NAMALWA (cell line): ENCODE data around the gene DHRS1.
A peak's percentile ranks its signal among the peaks of the same experiment; 100 is the strongest.

ENCODE experiments used
- DNase-seq: peaks from one replicate; pipeline ENCODE4 v3.0.0-alpha.2; 2015; ENCODE audit warnings: low spot score

The DHRS1 gene

GRCh38 chr14:24282736-24283135 is 16.8 kb downstream of the DHRS1 start:
- DNase-seq = no peak

- DNase-seq = no peak
These were observed 17.9 kb downstream of the DHRS1 start for GRCh38 chr14:24281636-24282035.

- no peak for DNase-seq
These were observed 18.7 kb downstream of the DHRS1 start for GRCh38 chr14:24280797-24281460.

DNA sequence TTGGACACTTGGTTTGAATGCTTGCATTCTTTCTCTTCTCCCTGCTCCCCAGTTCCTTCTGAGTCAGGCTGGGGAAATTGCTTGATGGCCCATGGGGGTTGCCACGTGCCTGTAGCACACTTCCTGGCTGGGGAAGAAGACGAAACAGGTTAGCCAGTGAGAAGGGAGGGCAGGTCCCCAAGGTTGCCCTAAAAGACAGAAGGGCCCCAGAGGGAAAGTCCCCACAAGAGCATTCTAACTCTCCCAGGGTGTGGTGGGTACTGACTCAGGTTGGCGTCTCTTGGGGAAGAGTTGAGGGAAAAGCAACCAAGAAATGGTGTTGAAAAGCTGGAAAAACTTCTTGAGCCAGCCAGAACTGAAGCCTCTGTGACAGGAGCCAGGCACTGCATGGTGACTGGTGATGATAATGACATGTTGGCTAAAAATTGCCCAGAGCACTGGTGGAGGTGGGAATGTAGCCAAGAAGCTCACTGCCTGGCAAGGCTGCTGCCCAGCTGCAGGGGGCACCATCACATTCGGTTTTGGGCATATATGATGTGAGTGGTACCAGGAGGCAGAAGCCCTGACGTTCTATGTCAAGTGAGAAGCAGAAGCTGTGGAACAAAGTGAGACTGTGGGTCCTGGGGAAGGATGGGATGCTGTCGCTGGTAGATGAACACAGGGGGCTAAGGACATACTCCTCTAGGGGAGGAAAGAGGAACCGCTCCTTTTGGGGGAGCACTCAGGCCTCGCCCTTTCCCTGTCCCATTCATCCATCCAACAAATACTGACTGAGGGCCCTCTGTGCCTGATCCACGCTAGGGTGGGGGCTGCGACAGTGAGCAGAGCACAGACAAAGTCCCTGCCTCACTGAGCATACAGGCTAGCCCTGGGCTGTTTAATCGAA is 20.0 kb downstream of the DHRS1 start:
- peak; percentile 32 for DNase-seq

DNA sequence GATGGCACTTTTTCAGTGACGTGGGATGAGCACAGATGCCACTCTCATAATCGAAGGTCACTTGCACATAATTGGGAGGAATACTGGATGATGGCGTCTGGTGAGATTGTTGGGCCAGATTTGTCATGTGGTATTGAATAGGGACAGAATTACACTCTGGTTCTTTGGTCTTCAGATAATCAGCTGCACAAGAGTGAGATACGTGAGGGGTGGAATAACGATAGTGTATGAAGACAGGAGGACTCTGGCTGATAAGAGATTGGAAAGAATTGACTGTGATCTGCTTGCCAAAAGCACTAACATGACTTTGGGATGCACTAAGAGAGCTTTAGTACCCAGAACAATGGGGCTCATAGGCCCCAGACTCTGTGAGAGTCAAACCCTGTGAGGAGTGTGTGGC is 21.2 kb downstream of the DHRS1 start:
- DNase-seq = no peak

GRCh38 chr14:24277606-24278321 is 21.8 kb downstream of the DHRS1 start:
- DNase-seq = no peak

GRCh38 chr14:24277071-24277470 is 22.5 kb downstream of the DHRS1 start:
- DNase-seq = no peak

DNA sequence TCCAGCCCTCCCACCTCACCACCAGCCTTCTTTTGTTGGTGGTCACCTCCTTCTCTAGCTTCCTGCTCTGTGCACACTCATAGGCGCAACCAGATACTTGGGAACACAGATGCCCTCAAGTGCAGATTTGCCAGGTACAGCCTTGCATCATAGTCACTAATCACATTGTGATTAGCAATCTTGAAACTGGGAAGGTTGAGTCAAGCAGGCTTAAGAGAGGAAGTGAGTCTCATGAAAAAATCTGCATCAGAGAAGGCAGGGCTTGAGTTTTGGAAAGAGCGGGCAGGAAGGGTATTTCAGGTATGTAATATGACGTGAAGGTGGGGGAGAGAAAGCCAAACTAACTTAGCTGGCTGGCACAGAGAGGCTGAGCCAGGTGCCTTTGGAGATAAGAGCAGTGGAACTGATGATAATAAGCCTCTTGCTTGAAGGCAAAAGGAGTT is 25.5 kb downstream of the DHRS1 start:
- DNase-seq = peak; percentile 19

DNA sequence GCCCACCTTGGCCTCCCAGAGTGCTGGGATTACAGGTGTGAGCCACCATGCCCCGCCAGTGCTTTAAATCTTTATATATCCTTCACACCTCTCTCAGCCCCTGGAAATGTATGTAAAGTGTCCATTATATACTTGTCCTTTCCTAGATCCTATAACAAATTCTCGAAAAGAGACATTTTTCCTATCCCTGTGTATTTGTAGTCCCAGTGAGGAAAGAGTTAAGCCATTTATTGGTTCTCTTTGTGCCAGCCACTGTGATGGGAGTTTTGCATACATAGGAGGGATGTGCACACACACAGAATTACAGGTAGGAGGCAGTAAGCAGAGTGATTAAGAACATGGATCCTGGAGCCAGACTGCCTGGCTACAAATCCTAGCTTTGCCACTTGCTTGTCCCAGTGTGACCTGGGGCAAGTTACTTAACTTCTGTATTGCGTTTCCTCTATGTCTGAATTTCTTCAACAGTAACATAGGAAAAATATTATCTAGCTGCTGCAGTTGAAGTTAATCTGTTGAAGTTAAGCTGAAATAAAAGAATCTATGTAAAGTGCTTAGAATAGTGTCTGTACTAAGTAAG is 26.1 kb downstream of the DHRS1 start:
- peak; percentile 20 for DNase-seq

- DNase-seq = no peak
These were observed 27.1 kb downstream of the DHRS1 start for GRCh38 chr14:24272467-24272866.

GRCh38 chr14:24271834-24272263 is 27.7 kb downstream of the DHRS1 start:
- DNase-seq = no peak

- peak; percentile 93 for DNase-seq
These were observed 28.3 kb downstream of the DHRS1 start, which contains the start of gene RABGGTA for GRCh38 chr14:24271134-24271833. Gene RABGGTA (minus strand): TSS chr14:24271597. CDS start chr14:24271115, 482 bp downstream.

GRCh38 chr14:24270537-24271133 is 28.9 kb downstream of the DHRS1 start:
- DNase-seq = no peak

DNA sequence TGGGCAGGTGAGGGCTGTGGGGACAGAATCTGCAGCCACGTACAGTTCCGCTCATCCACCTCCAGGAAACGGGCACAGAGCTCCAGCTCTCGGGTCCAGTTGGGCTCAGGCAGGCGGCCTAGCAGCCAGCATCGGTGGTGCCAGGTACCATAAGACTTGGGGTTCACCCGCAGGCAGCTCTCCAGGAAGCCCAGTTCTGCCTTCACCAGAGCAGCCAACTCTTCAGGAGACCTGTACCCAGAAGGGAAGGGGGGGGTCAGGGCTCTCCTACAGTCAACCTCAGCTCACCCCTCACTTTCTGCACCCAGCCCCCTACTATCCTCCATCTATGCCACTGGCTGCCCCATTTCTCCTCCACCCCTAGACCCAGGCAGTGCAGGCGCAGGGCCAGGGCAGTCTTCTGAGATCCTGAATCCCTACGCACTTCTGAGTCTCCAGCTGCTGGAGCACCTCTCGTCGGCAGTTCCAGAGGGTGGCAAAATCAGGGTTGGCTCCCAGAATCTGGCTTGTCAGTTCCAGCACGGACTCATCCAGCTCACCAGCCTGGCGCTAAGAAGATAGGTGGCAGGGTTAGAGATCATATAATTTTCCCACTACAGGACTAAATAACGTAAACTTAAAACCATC is 29.6 kb downstream of the DHRS1 start:
- no peak for DNase-seq

DNA sequence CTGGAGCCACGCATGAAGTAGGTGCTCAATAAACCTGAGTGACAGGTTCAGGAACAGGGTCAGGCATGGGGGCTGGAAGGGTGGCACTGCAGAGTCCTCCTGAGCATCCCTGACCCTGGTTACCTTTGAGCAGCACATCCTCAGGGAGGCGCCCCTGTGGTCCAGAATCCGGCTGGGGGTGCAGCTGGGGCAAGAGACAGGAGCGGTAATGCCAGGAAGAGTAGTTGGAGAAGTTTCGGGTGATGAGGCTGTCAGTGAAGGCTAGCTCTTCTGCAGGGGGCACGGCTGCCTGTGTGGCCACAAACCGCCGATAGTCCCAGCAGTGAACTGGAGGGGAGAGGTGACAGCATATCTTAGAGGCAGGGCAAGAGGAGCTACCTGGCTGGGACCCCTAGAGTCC is 30.2 kb downstream of the DHRS1 start:
- no peak for DNase-seq

DNA sequence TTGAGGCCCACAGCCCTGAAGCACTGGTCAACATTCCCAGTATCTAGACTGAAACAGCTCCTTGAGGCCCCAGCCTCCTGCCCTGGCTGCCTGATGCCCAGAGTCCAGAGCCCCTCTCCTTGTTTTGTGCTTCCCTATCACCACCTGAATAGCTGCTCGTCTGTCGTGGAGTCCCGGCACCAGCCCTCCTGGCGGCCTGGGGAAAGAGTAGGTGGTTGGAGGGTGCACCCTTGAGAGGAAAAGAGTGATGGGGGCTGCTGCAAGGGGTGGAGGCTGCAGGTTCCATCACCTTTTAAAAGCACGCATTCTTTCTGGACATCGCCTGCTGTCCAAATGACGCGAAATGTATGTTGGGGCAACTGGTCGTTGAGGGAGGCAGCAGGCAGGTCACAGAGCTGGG is 31.4 kb downstream of the DHRS1 start:
- no peak for DNase-seq

DNA sequence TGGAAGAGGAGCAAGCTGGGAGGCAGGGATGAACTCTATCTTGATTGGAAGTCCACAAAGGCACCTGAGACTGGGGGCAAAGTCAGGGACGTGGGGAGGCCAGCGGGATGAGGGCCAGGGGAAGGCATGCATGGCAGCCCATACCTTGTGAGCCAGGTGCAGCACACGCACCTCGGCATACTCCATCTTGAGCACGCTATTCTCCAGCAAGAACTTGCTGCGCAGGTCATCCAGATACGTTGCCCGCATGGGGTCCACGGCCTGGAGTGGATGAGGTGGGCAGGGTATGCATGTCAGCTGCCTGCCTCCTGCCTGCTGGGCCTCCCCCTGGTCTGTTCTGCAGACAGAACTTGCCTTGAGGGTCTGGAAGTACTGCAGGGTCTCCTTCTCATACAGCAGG is 32.1 kb downstream of the DHRS1 start:
- no peak for DNase-seq

DNA sequence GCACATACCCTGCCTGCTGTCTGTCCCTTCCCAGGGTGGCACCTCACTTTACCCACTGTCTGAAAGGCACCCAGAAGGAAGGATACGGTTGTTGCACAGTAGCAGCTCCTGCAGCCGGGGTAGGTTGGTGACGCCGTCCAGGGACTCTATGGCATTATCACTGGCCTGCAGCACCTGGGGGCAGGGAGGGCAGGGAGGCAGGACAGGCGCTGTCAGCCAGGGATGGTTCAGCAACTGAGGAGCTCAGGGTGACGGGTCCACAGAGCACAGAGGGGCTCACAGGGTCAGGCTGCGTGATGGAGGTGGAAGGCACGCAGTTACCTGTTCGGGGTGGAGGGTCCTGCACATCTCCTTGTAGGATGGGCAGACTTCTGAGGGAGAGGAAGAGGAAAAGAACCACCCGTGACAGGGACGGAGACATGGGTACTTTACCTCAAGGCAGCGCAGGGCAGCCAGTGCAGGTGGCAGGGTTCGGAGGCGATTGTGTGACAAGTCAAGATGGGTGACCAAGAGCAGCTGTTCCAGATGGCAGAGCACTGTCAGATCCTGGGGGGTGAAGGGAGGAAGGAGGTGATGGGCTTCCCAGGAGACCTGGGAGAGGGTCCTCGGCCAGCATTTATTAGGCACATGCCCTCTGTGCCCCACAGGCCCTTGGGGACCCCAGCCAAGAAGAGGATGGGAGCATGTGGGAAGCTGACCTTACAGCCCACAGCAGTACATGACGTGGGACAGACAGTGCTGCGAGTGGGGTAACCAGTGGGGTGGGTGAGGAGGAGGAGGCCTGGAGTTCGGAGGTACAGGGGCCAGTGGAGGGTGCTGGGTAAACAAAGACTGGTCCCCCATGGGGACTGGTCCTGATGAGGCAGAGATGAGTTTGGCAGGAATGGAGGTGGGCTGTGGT is 33.0 kb downstream of the DHRS1 start:
- no peak for DNase-seq

DNA sequence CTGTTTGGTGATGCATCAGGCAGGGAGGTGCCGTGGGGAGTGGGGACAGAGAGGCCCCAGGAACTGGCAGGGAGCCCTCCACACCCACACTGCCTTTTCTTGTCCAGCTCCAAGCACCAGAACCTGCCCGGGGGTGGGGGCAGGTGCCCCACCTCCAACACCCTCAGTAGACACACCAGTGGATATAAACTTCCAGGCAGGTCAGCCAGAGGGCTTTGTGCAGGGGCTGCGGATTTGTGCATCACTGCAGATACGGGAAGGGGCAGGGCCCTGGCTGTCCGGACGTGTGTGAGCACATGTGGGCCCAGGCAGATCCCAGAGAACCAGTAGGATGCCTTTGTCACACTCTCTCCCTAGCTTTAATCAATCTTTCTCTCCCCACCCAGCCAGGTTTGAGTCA is 35.3 kb downstream of the DHRS1 start:
- DNase-seq = no peak

DNA sequence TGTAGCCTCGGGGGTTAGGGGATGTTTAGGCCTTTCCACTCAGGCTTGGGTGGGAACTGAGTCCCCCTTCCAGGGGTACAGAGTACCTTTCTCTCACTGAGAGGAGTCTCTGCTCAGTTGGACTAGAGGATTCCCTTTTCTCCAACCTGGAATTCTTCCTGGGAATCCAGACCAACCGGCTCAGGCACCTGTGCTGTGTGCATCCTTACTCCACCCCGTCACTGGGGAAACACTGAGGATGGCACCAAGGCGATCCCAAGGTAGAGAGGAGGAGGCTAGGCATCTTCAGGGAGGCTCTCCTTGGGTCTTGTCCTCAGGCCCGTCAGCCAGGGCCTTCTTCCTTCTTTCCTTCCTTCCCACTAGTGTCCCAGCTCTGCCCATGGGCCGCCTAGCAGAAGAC is 35.7 kb downstream of the DHRS1 start:
- DNase-seq = no peak
